Neural cell (in vitro differentiated cells): Measurements from ENCODE around the gene SCN10A. TPM values are rescaled to one million over a fixed set of nuclear protein-coding genes. Genes with fewer than 3 reads are reported as not detected.

ENCODE experiments used
- H2AFZ ChIP-seq: fragments of 200-600, 300-800 bp; sonication (generic), shearing (Covaris generic); 2 replicates; pipeline ENCODE4 v1.6.0; 2014; ENCODE audit warnings: low read depth, mild to moderate bottlenecking, antibody characterized with exemption, low read length, moderate library complexity
- H3F3A ChIP-seq: fragments of 200-600 bp; shearing (Covaris generic); 2 replicates; pipeline ENCODE4 v1.6.1; 2016; ENCODE audit warnings: mild to moderate bottlenecking, moderate library complexity, mixed read lengths, antibody characterized with exemption, low read length; ENCODE audit not compliant: insufficient read depth, poor library complexity, severe bottlenecking
- H3K27ac ChIP-seq: fragments of 200-600, 300-800 bp; sonication (generic), shearing (Covaris generic); 2 replicates; pipeline ENCODE4 v1.5.1; 2014; ENCODE audit warnings: mild to moderate bottlenecking, low read length, moderate library complexity
- H3K27me3 ChIP-seq: fragments of 300-800, 200-600 bp; sonication (generic), shearing (Covaris generic); 2 replicates; pipeline ENCODE4 v1.6.0; 2014; ENCODE audit warnings: mild to moderate bottlenecking, low read depth, low read length, moderate library complexity; ENCODE audit not compliant: insufficient read depth
- H3K36me3 ChIP-seq: fragments of 300-800, 200-600 bp; sonication (generic), shearing (Covaris generic); 2 replicates; pipeline ENCODE4 v1.5.1; 2014; ENCODE audit warnings: mild to moderate bottlenecking, antibody characterized with exemption, low read length, moderate library complexity; ENCODE audit not compliant: insufficient read depth
- H3K4me2 ChIP-seq: fragments of 300-800, 200-600 bp; sonication (generic), shearing (Covaris generic); 2 replicates; pipeline ENCODE4 v1.6.0; 2014; ENCODE audit warnings: mild to moderate bottlenecking, low read length
- H3K4me3 ChIP-seq: fragments of 300-800, 200-600 bp; sonication (generic), shearing (Covaris generic); 2 replicates; pipeline ENCODE4 v1.5.1; 2014; ENCODE audit warnings: mild to moderate bottlenecking, low read length, moderate library complexity
- H3K79me2 ChIP-seq: fragments of 200-600 bp; shearing (Covaris generic); replicated peaks from 2 replicates; pipeline ENCODE4 v1.6.0; 2014; ENCODE audit warnings: mild to moderate bottlenecking, low read length, moderate library complexity; ENCODE audit not compliant: insufficient read depth
- H3K9ac ChIP-seq: fragments of 300-800, 200-600 bp; sonication (generic), shearing (Covaris generic); 2 replicates; pipeline ENCODE4 v1.6.1; 2016; ENCODE audit warnings: mild to moderate bottlenecking, low read length, mixed read lengths
- H3K9me2 ChIP-seq: fragments of 200-600 bp; shearing (Covaris generic); 2 replicates; pipeline ENCODE4 v1.6.1; 2016; ENCODE audit warnings: mild to moderate bottlenecking, low read length, mixed read lengths; ENCODE audit not compliant: insufficient read depth
- H3K9me3 ChIP-seq: fragments of 200-600, 300-800 bp; sonication (generic), shearing (Covaris generic); 2 replicates; pipeline ENCODE4 v1.6.1; 2016; ENCODE audit warnings: mild to moderate bottlenecking, mixed run types, low read length, moderate library complexity, mixed read lengths
- H4K20me1 ChIP-seq: fragments of 200-600 bp; shearing (Covaris generic); 2 replicates; pipeline ENCODE4 v1.6.1; 2016; ENCODE audit warnings: mild to moderate bottlenecking, mixed run types; ENCODE audit not compliant: insufficient read depth
- CTCF ChIP-seq: fragments of 450-650 bp; IDR thresholded peaks from 2 replicates; pipeline ENCODE4 v1.5.1; 2014; ENCODE audit warnings: antibody characterized with exemption, mild to moderate bottlenecking, moderate library complexity; ENCODE audit not compliant: poor library complexity, severe bottlenecking
- EP300 ChIP-seq: fragments of 450-650 bp; conservative IDR thresholded peaks from 2 replicates; pipeline ENCODE4 v1.6.1; 2014; ENCODE audit warnings: antibody characterized with exemption, mild to moderate bottlenecking, moderate library complexity; ENCODE audit not compliant: poor library complexity, severe bottlenecking
- EZH2 ChIP-seq: fragments of 200-600, 300-800 bp; shearing (Covaris generic), sonication (generic); IDR thresholded peaks from 2 replicates; pipeline ENCODE4 v1.6.1; 2014; ENCODE audit warnings: antibody characterized with exemption, low read length, borderline replicate concordance, mild to moderate bottlenecking; ENCODE audit not compliant: insufficient read depth, poor library complexity, severe bottlenecking
- MXI1 ChIP-seq: fragments of 450-650 bp; conservative IDR thresholded peaks from 2 replicates; pipeline ENCODE4 v1.6.1; 2014; ENCODE audit warnings: antibody characterized with exemption, mild to moderate bottlenecking; ENCODE audit not compliant: poor library complexity, severe bottlenecking
- POLR2AphosphoS5 ChIP-seq: IDR thresholded peaks from 2 replicates; pipeline ENCODE4 v1.6.1; 2012
- RAD21 ChIP-seq: fragments of 450-650 bp; conservative IDR thresholded peaks from 2 replicates; pipeline ENCODE4 v1.6.1; 2014; ENCODE audit warnings: antibody characterized with exemption, mild to moderate bottlenecking, moderate library complexity
- REST ChIP-seq: IDR thresholded peaks from 2 replicates; pipeline ENCODE4 v1.6.1; 2012; ENCODE audit warnings: borderline replicate concordance
- SMC3 ChIP-seq: fragments of 450-650 bp; conservative IDR thresholded peaks from 2 replicates; pipeline ENCODE4 v1.6.1; 2014; ENCODE audit warnings: antibody characterized with exemption, mild to moderate bottlenecking, moderate library complexity; ENCODE audit not compliant: poor library complexity
- TAF1 ChIP-seq: IDR thresholded peaks from 2 replicates; pipeline ENCODE4 v1.6.1; 2012; ENCODE audit warnings: low read depth
- polyA plus RNA-seq: library from polyadenylated mRNA; depleted of rRNA; stranded (reverse); fragments of >200 nt; gene quantifications from 2 replicates; pipeline ENCODE4 v1.2.3, GENCODE V29; 2014

Gene SCN10A
- polyA plus RNA-seq, 1 donor from 2014 or later, result not detected

- Histone ChIP-seq H3K27ac (no peak overlapping the region), H3K27me3 (no peaks in the 10 kb centered on the region), H3F3A (no peaks in the 10 kb centered on the region)
These were observed 75.5 kb downstream of the SCN10A start for GRCh38 chr3:38740537-38740936.

GRCh38 chr3:38739931-38740330, 76.1 kb downstream of the SCN10A start:
- no peak overlapping the region for H3K4me3 ChIP-seq
- no peaks in the 10 kb centered on the region for H3K27me3 ChIP-seq
- no peaks in the 10 kb centered on the region for H3K79me2 ChIP-seq
- H3K9me2 ChIP-seq, result no peaks in the 10 kb centered on the region
- H2AFZ ChIP-seq, result no peak overlapping the region
- no peaks in the 10 kb centered on the region for H3K36me3 ChIP-seq
- no peaks in the 10 kb centered on the region for H3K9me3 ChIP-seq
- no peak for TF ChIP-seq EZH2
- TF ChIP-seq CTCF, result no peak
- TF ChIP-seq MXI1, result no peak
- no peak for TF ChIP-seq EP300
- TF ChIP-seq RAD21, result no peak
- no peak for TF ChIP-seq SMC3
- no peak for TF ChIP-seq REST
- TF ChIP-seq TAF1, result no peak
- TF ChIP-seq POLR2AphosphoS5, result no peak
- no peaks in the 10 kb centered on the region for H4K20me1 ChIP-seq
- H3F3A ChIP-seq, result no peaks in the 10 kb centered on the region
- no peak overlapping the region for H3K9ac ChIP-seq
- H3K4me2 ChIP-seq, result no peak overlapping the region
- H3K27ac ChIP-seq, result no peak overlapping the region

More at GRCh38 chr3:38740537-38740936, 75.5 kb downstream of the SCN10A start:
- Histone ChIP-seq H3K79me2 (no peaks in the 10 kb centered on the region), H3K4me2 (no peak overlapping the region), H3K9ac (no peak overlapping the region), H3K36me3 (no peaks in the 10 kb centered on the region), H2AFZ (no peak overlapping the region), H3K9me2 (no peaks in the 10 kb centered on the region), H3K9me3 (no peaks in the 10 kb centered on the region), H3K4me3 (no peak overlapping the region), H4K20me1 (no peaks in the 10 kb centered on the region)
- no peak for TF ChIP-seq EP300

- no peaks in the 10 kb centered on the region for H3K79me2 ChIP-seq
- no peaks in the 10 kb centered on the region for H3F3A ChIP-seq
- H3K9ac ChIP-seq, result no peak overlapping the region
- no peak overlapping the region for H3K4me3 ChIP-seq
- H3K9me2 ChIP-seq, result no peaks in the 10 kb centered on the region
- no peak overlapping the region for H2AFZ ChIP-seq
- no peaks in the 10 kb centered on the region for H4K20me1 ChIP-seq
- TF ChIP-seq TAF1, result no peak
- TF ChIP-seq REST, result no peak
- TF ChIP-seq CTCF, result no peak
- TF ChIP-seq EZH2, result no peak
- no peak for TF ChIP-seq EP300
- no peak for TF ChIP-seq RAD21
- TF ChIP-seq MXI1, result no peak
- TF ChIP-seq POLR2AphosphoS5, result no peak
- TF ChIP-seq SMC3, result no peak
- H3K9me3 ChIP-seq, result no peaks in the 10 kb centered on the region
- H3K27ac ChIP-seq, result no peak overlapping the region
- no peaks in the 10 kb centered on the region for H3K36me3 ChIP-seq
- no peaks in the 10 kb centered on the region for H3K27me3 ChIP-seq
- no peak overlapping the region for H3K4me2 ChIP-seq
These were observed 76.7 kb downstream of the SCN10A start for GRCh38 chr3:38739396-38739689.
